Activated T-cell treated with anti-CD3 and anti-CD28 coated beads, Interleukin-2, amount 50 U/mL, for 48 hours (primary cell): ENCODE measurements around the gene HOXA4.

Experiments used
- DNase-seq, 2 experiments: peaks; one replicate each; pipeline ENCODE4 v3.0.0-alpha.2; 2020

HOXA4 gene

GRCh38 chr7:27130540-27131389, at the start of gene HOXA4:
TSS of gene HOXA4 (minus strand) at chr7:27130757. CDS start at chr7:27130733, 24 bp downstream.
- peak; percentile 73 to 82 for DNase-seq

GRCh38 chr7:27179503-27180430, 49.2 kb upstream of the HOXA4 start:
- DNase-seq: peak; percentile 75 to 80

- no peak for DNase-seq
These were observed 48.5 kb upstream of the HOXA4 start for GRCh38 chr7:27179030-27179429.

DNA sequence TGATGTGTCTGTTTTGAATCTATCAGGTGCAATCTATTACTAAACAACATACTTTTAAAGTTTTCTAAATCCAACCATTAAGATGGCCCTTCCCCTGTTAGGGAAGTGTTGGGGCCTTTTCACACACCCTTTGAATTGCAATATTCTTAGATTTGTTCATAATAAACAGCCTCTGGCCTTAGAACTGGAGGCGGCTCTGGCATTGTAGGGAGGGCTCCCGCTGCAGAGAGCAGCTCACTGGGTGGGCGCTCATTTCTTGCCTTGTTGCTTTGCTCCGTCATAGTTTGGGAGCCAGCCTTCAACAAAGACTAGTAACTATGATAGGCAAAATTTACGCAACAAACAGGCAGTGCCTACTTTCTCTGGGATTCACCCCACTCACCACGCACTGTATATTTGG, 47.8 kb upstream of the HOXA4 start:
- DNase-seq: no peak

- DNase-seq: no peak
These were observed 47.3 kb upstream of the HOXA4 start for GRCh38 chr7:27177795-27178320.

GRCh38 chr7:27176962-27177794, 46.6 kb upstream of the HOXA4 start:
- DNase-seq: peak; percentile 11 to 13

GRCh38 chr7:27176524-27176845, 45.9 kb upstream of the HOXA4 start:
- peak in 1 of 2 experiments; percentile 13 for DNase-seq

- DNase-seq: peak in 1 of 2 experiments; percentile 14
These were observed 45.3 kb upstream of the HOXA4 start for GRCh38 chr7:27175626-27176523.

DNA sequence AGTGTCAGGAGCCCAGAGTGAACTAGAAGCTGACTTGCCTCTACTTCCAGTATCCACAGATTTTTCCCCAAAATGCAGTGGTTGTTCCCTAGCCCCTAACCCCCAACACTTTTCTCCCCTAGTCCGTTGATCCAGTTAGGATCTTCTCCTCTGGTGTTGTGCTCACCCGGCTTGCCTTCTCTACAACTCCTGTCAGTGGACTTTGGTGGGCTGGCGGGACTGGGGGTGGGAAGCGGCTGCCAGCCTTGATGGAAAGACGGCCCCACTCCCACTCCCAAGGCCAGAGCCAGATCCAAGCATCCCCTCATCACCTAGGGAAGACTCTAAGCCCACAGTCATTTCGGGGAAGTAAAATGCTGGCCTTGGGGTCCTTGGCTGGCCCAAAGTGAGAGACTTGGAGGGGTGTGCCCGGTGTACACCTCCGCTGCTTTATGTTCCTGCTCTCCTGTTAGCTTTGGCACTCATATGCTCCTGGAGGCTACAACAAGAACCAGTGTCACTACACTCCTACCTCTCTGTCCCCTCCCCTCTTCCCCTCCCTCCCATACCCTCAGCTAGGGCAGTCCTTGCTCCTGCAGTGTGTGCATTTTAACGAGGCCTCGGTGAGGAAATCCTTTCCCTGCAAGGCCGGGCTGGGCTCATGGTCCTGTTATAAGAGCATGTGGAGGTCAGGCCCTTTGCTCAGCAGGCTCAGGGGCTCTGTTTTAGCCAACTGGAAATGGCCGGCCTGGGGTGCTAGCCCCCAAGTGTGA, 44.5 kb upstream of the HOXA4 start:
- DNase-seq: peak in 1 of 2 experiments; percentile 17

DNA sequence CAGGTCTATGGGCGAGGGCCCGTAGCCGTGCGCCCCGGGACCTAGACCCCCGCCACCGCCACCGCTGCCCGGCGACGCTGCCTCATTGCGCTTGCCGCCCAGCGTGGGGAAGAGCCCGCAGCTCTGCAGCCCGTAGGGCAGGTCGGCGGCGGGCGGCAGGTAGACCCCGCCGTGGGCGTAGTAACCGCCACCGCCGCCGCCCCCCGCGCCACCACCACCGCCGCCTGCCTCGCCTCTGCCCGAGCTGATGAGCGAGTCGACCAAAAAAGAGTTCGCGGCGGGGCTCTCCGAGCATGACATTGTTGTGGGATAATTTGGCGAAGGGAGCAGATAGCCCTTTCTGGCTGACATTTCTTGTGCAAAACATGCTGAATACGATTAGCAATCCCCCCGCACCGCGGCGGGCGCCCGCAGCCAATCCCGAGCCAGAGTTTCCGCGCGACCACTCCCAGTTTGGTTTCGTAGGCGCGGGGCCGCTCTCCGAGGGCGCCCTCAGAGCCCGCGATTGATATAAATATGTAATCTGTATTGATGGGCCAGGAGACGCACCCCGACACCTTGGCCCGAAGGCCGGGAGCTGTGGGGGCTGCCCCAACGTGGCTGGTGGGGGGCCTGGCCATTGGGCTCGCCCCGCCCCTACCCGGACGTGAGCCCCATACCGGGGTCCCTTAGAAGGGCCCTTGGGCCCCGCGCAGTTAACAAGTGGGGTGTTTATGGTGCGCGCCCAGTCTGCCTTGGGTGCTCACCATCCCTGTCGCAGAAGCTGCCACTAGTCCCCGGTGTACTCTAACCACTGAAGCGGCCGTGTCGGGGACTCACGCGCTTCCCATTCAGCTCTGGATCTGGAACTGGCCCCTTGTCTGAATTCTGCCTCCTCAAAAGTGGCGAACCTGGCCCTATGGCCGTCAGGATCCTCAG, 43.7 kb upstream of the HOXA4 start, which contains the start of gene HOXA10:
TSS of gene HOXA10 (minus strand) at position 365 of the 918 bp plus-strand sequence. CDS start at position 351, 14 bp downstream.
- peak; percentile 19 to 23 for DNase-seq

DNA sequence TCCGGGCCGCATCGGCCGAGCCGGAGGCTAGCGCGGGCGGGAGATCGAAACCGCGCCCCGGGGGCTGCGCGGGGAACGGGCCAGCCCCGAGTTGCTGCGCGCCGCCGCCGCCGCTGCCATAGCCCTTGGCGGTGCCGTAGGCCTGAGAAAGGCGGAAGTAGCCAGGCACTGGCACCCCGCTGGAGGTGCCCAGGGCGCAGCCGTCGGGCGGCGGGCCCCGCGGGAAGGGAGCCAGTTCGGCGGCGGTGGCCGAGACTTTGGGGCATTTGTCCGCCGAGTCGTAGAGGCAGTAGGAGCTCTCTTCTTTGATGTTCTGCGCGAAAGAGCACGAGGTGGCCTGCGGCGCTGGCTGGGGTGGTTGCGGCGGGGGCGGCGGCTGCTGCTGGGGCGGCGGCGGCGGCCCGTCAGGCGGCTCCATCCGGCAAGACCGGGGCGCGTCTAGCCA, 43.0 kb upstream of the HOXA4 start:
- DNase-seq: peak; percentile 45 to 55

- DNase-seq: peak; percentile 37 to 49
These were observed 42.4 kb upstream of the HOXA4 start for GRCh38 chr7:27172823-27173510.

GRCh38 chr7:27172315-27172774, 41.8 kb upstream of the HOXA4 start:
- peak; percentile 30 to 33 for DNase-seq

DNA sequence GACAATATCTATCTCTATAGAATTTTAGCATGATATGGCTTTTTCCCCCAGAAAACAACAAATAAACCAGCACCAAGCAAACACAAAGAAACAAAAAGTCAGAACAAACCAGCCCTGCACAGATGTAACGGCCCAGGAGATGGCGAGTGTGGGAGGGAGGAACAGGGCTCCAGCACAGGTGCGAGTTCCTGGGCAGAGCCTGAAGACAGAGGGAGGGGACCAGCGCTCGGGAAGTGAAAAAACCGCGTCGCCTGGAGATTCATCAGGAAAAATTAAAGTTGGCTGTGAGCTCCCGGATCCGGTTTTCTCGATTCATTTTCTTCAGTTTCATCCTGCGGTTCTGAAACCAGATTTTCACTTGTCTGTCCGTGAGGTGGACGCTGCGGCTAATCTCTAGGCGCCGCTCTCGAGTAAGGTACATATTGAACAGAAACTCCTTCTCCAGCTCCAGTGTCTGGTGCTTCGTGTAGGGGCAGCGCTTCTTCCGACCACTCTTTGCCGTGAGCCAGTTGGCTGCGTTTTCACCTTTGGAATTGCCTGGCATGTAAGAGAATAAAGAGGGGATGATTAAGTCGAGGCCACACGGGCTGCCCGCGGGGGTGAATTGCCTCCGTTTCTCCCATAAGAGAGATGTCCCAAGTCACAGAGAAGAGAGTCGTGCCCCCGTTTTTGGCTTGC, 41.2 kb upstream of the HOXA4 start:
- peak; percentile 26 to 36 for DNase-seq

DNA sequence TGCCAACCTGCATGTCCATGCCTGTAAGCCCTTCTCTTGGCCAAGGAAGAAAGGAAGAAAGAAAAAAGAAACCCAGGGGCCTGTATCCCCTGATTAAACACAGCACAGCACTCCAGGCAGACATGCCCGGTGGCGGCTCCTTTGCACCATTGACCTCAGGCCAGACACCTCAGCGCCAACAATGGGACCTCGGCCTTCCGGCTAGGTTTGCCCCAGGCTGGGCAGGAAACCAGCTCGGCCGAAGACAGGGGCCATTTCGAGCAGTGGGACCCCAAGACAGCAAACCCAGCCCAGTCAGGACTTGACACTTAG, 40.7 kb upstream of the HOXA4 start:
- peak; percentile 21 to 27 for DNase-seq

DNA sequence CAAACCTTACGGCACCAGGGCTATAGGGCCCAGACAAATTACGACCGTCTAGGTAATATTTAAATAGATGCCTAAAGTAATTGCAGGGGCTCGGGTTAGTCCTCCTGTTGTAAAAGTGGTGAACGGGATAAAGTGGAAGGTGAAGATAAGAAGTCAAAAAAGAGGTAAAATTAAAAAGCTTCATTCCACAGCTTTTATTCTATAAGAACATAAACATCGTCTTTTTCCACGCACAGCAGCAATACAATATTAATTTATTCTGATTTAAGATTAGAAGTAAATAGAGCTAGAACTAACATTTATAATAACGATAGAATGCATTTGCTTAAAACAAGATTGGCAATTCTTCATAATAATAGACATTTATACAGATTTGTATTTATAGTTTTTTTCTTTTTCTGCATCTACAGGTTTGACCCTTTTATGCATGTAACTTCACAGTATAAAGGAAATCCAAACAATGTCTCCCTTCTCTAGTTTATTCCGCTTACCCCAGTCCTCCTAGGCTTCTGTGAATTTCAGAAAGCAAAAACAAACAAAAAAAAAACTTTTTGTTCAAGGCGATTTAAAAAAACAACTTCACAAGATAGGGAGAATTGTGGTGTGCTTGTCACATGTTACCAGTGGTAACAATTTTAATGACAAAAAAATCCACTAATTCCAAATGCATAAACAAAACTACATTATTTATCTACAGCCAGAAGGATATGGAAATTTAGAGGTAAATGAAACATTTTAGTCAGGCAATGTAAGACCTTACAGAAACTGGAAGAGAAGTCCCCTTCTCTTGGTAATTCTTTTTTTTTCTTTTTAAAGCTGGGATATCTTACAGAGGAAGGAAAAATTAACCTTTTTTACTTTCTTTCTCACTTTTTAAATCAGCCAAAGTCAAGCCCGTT, 40.1 kb upstream of the HOXA4 start:
- peak in 1 of 2 experiments; percentile 20 for DNase-seq
